ENCODE data around the gene SPINK6. TPM values are rescaled to one million over a fixed set of nuclear protein-coding genes. Genes with fewer than 3 reads are reported as not detected.

The SPINK6 gene
- total and polyA plus RNA-seq, 2 of the 8 experiments (the other 6 are each of a cell fraction or from before 2014, with no cell fraction given): not detected

GRCh38 chr5:148214665-148215185 is 11.9 kb downstream of the SPINK6 start:
- H3K4me1 ChIP-seq (replicated peaks in 1 of 4; ENCODE audit: control insufficient read depth in 3 of 4, insufficient read depth in 4 of 4, low read length in 3 of 4): no peaks in the 10 kb centered on the region
- no peak overlapping the region for H3K23ac ChIP-seq (ENCODE audit: insufficient read length)
- no peaks in the 10 kb centered on the region for H3K79me2 ChIP-seq (ENCODE audit: control insufficient read depth in 1 of 2, insufficient read depth in 2 of 2, low read length in 2 of 2)
- DNase-seq (ENCODE audit: low read depth in 1 of 2, low spot score in 2 of 2): no peak
- no peak overlapping the region for H2BK120ac ChIP-seq (replicated peaks; ENCODE audit: low read depth, low read length)
- H3K4me2 ChIP-seq (ENCODE audit: insufficient read depth in 1 of 2, low read depth in 2 of 2, low read length in 2 of 2): no peak overlapping the region
- H3K9ac ChIP-seq (replicated peaks in 1 of 4; ENCODE audit: extremely low read depth in 1 of 4, low read depth in 3 of 4, low read length in 3 of 4): no peak overlapping the region
- no peak overlapping the region for H4K91ac ChIP-seq (replicated peaks; ENCODE audit: insufficient read length, low read length)
- no peaks in the 10 kb centered on the region; a peak in 1 of 8 replicates for H3K36me3 ChIP-seq (ENCODE audit: control insufficient read depth in 2 of 4, insufficient read depth in 4 of 4, low read length in 3 of 4)
- no peak overlapping the region for H4K8ac ChIP-seq (ENCODE audit: extremely low read depth, insufficient read depth, low read length)
- H3K27me3 ChIP-seq (replicated peaks in 1 of 4; ENCODE audit: control insufficient read depth in 3 of 4, extremely low read depth in 1 of 4, insufficient read depth in 3 of 4, low read length in 3 of 4): no peaks in the 10 kb centered on the region
- H3K4me3 ChIP-seq (ENCODE audit: extremely low read depth in 1 of 4, insufficient read depth in 2 of 4, low read depth in 3 of 4, low read length in 4 of 4): no peak overlapping the region
- H3K9me3 ChIP-seq (ENCODE audit: insufficient read depth in 2 of 2, low read depth in 1 of 2, low read length in 1 of 2): no peaks in the 10 kb centered on the region
- no peak overlapping the region for H2BK20ac ChIP-seq (ENCODE audit: low read length)
- H3K56ac ChIP-seq (replicated peaks; ENCODE audit: insufficient read length, low read depth, low read length): no peak overlapping the region
- H3K23me2 ChIP-seq (ENCODE audit: low read depth, low read length): no peaks in the 10 kb centered on the region
- H2BK15ac ChIP-seq (ENCODE audit: low read length): no peak overlapping the region
- TF ChIP-seq KDM5A (IDR thresholded peaks at IDR 0.05; ENCODE audit: low read length): no peak
- no peak for TF ChIP-seq KDM4A (IDR thresholded peaks at IDR 0.05; ENCODE audit: low read depth, low read length, severe bottlenecking)
- TF ChIP-seq USF2 (IDR thresholded peaks at IDR 0.05; ENCODE audit: low read length): no peak
- TF ChIP-seq TAF1 (IDR thresholded peaks at IDR 0.05; ENCODE audit: low read depth, low read length): no peak
- TF ChIP-seq SIRT6 (IDR thresholded peaks at IDR 0.05; ENCODE audit: low read length): no peak
- no peak for TF ChIP-seq JUND (IDR thresholded peaks at IDR 0.05; ENCODE audit: low read length)
- TF ChIP-seq NRF1 (IDR thresholded peaks at IDR 0.05; ENCODE audit: low read depth, low read length): no peak
- no peak for TF ChIP-seq YY1 (IDR thresholded peaks at IDR 0.05; ENCODE audit: low read depth, low read length)
- no peak for TF ChIP-seq RNF2 (IDR thresholded peaks at IDR 0.05; ENCODE audit: borderline replicate concordance, low read depth, low read length, missing control alignments, poor library complexity, severe bottlenecking)
- TF ChIP-seq HDAC6 (IDR thresholded peaks at IDR 0.05; ENCODE audit: low read depth, low read length): no peak
- no peak for TF ChIP-seq POU5F1 (IDR thresholded peaks at IDR 0.05; ENCODE audit: low read depth, low read length)
- TF ChIP-seq CEBPB (IDR thresholded peaks at IDR 0.05; ENCODE audit: low read depth, low read length): no peak
- H3K14ac ChIP-seq (ENCODE audit: insufficient read length): no peak overlapping the region
- H2BK12ac ChIP-seq (ENCODE audit: low read depth, low read length): no peak overlapping the region
- 94% methylated on average over 1 of the region's 1 CpG; no CpG with 5 or more reads in 1 of the 2 experiments for WGBS, 2 experiments (ENCODE audit: extremely low coverage in 1 of 2, insufficient coverage in 1 of 2, insufficient read length in 1 of 2, insufficient replicate concordance in 2 of 2, low coverage in 1 of 2, low lambda C conversion rate in 2 of 2, missing lambda C conversion rate in 1 of 2)
- ChIA-PET POLR2A (ENCODE audit: partially characterized antibody) (no interaction called here), CTCF (ENCODE audit: partially characterized antibody) (no interaction called here)
- no peak overlapping the region for H3K27ac ChIP-seq (ENCODE audit: low read depth, low read length)
- no peak overlapping the region for H2AFZ ChIP-seq (ENCODE audit: low read length)
- H2AK5ac ChIP-seq (ENCODE audit: low read depth, low read length): no peak overlapping the region
- H4K20me1 ChIP-seq (replicated peaks in 1 of 2; ENCODE audit: control insufficient read depth in 1 of 2, insufficient read depth in 2 of 2, low read length in 2 of 2): no peaks in the 10 kb centered on the region
- FAIRE-seq: no peak
- no peak overlapping the region for H3K18ac ChIP-seq (ENCODE audit: extremely low read depth, low read length)
- no peaks in the 10 kb centered on the region for H3K79me1 ChIP-seq (ENCODE audit: low read depth, low read length)
- H4K5ac ChIP-seq (ENCODE audit: insufficient read length, low read depth, low read length): no peak overlapping the region
- no peak overlapping the region for H2BK5ac ChIP-seq (ENCODE audit: low read depth, low read length)
- no peak overlapping the region for H3K4ac ChIP-seq (replicated peaks; ENCODE audit: insufficient read length, low read depth, low read length)

Data from H1 (cell line).